NCI-H1436 (cell line): Measurements from ENCODE around the gene SHCBP1.

Source experiments
- DNase-seq: peaks from one replicate; lab custom pipeline; 2025; lab: John Stamatoyannopoulos, UW

The SHCBP1 gene

DNA sequence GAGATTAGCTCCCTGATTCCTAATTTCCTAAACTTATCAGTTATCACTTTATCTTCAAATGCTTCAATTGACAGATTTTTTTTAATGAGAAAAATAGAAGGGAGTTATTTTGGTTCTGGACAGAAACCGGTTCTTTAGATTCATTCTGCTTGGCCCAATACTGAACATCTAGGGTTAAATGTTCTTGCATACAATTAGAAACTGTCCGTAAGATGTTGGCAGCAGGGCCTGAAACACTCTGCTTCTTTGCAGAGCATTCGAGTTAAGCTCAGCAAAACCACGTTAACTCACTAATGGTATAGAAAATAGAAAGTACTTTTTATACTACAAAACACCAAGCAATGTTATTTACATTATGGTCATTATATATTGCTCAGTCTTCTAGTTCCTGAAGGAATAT lies 7.2 kb downstream of the SHCBP1 start:
- no peak for DNase-seq

DNA sequence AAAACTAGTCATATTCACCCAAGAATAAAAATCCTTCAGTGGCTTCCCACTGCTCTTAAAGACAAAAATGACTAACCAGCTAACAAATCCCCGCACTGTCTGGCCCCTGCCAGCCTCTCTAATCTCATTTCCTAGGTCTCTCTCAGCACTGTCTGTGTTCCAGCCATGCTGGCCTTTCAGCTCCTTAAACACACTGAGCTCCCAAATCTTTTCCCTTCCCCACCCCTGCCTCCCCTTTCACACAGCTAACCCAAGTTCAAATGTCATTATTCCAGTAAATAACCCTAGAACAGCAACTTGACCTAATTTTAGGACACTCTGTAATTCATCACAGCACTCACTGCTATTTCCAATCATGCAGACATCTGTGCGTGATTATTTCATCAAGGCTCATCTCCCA lies 7.8 kb downstream of the SHCBP1 start:
- DNase-seq: no peak

DNA sequence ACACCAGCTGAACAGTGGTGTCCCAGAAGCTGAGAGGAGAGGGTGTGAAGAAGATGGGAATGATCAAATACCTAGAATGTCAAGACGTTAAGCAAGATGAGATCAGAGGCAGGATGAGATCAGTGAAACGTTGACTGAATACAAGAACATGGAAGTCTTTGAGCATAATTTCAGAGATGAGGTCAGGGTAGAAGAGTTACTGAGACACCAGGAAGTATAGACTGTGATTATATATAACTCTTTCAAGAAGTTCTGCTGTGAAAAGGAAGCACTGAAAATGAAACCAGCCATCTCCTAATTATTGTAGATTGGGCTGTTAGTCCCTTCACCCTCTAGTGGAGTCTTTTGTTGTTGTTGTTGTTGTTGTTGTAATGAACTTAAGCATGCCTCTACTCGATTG lies 9.1 kb downstream of the SHCBP1 start:
- no peak for DNase-seq

DNA sequence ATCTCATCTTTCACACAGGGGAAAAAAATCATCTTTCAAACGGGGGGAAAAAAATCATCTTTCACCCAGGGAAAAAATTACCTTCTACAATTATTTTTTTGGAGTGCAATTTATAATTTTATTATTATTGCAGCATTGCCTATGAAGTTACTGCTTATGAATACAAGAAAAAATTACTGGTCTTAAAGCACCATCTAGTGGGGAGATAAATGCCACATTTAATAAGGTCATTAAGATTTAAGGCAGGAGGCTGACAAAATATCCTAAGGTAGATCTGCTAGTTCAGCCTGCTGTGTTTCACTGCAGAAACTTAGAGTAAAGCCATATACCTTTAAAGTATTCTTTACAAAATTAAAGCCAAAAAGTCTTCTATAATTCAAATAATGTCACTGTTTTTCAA lies 13.7 kb downstream of the SHCBP1 start:
- DNase-seq: peak; percentile 24

GRCh38 chr16:46606231-46606630 lies 14.9 kb downstream of the SHCBP1 start:
- DNase-seq: no peak

DNA sequence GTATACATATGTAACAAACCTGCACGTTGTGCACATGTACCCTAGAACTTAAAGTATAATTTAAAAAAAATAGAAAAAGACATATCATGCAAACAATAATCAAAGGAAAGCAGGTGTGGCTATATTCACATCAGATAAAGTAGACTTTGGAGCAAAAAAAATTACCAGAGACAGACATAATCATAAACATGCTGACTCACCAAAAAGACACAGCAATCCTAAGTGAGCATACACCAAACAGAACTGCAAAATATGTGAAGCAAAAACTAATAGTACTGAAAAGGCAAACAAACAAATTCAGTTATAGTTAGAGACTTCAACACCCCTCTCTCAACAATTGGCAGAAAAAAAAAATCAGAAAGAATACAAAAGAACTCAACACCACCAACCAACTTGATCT lies 29.9 kb downstream of the SHCBP1 start:
- no peak for DNase-seq

DNA sequence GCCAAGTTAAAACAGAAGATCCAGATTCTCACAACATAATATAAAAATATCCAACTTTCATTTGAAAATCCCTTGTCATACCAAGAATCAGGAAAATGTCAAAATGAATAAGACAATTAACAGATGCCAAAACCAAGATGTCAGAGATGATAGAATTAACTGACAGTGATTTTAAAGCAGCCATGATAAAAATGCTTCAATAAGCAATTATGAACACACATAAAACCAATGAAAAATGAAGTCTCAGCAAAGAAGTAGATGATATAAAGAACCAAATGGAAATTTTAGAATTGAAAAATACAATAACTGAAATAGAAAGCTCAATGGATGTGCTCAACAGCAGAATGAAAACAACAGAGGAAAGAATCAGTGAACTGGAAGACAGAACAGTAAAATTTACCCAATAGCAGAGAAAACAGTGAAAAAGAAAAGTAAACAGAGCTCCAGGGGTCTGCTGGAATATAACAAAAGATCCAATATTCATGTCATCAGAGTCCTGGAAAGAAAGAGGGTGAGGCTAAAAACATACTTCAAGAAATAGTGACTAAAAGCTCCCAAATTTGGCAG lies 35.1 kb downstream of the SHCBP1 start:
- DNase-seq: no peak

- no peak for DNase-seq
Observed at GRCh38 chr16:46583036-46583435, 38.1 kb downstream of the SHCBP1 start.

- DNase-seq: no peak
Observed at GRCh38 chr16:46582313-46582712, 38.9 kb downstream of the SHCBP1 start.

- no peak for DNase-seq
Observed at GRCh38 chr16:46577988-46578579, 43.1 kb downstream of the SHCBP1 start.

- DNase-seq: no peak
Observed at GRCh38 chr16:46573834-46574159, 47.4 kb downstream of the SHCBP1 start.

GRCh38 chr16:46573008-46573833 lies 48.0 kb downstream of the SHCBP1 start:
- DNase-seq: no peak

DNA sequence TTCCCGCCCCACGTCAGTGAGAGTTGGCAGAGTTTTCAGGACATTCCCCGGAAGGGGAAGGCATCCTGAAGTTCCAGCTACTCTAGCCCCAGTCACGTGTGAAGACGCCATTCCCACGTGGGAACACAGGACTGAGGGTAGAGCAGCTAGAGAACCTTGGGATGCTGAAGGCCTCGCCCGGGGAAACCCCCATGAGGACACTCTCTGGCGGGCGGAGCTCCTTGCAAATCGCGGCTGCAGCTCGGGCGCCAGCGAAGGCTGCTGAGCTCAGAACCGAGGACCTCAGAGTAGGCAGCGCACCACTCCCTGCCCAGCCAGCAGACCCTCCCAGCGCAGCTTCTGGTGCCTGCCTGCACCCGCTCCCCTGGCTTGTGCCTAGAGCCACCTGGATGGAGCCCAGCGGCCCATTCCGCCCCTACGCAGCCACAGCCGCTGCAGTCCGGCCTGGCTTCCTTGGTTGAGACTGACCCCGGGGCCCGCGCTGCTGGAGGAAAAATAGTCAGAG lies 51.9 kb downstream of the SHCBP1 start:
- DNase-seq: no peak

- DNase-seq: no peak
Observed at GRCh38 chr16:46568472-46569230, 52.5 kb downstream of the SHCBP1 start.

GRCh38 chr16:46562979-46563378 lies 58.2 kb downstream of the SHCBP1 start:
- DNase-seq: no peak

DNA sequence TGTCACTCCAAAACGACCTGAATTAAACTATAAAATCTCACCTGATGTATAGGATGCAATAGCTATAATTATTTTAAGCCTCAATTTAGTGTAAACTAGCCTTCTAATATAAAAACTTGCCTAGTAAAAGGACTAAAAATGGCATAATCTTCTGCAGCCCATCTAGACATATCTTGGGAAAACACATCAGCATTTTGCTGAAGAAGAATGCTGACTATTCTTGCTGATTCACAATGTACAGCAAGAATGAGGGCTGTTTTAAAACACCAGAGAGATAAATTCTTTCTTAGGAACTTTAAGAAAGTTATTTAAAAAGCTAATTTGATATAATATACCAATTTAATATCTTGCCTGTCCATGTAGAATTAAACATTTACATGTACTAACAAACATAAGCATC lies 63.2 kb downstream of the SHCBP1 start:
- no peak for DNase-seq

DNA sequence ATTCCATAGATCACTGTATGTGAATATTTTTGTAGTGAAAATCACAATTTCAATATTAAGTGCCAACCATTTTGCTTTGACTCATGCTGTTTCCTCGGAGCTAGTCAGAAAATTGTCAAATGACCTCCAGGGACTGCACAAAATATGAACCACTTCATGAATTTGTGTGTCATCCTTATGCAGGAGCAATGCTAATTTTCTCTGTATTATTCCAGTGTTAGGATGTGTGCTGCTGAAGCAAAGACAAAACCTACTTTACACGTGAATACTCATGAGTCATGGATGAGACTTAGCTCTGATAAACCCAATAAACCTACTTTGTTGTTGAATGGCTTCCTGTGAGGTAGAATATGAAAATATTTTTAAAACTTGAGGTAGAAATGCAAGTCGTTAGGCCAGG lies 65.2 kb downstream of the SHCBP1 start:
- no peak for DNase-seq

DNA sequence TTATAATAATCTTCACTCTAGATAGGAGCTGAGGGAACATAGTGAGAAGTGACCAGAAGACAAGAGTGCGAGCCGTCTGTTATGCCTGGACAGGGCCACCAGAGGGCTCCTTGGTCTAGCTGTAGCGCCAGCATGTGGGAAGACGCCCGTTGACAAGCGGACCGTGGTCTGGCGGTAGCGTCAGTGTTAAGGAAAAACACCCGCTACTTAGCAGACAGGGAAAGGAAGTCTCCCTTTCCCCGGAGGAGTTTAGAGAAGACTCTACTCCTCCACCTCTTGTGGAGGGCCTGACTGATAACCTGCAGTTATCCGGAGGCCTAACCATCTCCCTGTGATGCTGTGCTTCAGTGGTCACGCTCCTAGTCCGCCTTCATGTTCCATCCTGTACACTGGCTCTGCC lies 66.7 kb downstream of the SHCBP1 start:
- DNase-seq: peak; percentile 31

GRCh38 chr16:46549477-46549876 lies 71.7 kb downstream of the SHCBP1 start:
- DNase-seq: no peak
